Measurements from ENCODE around the gene KIF26A.

The KIF26A gene

DNA sequence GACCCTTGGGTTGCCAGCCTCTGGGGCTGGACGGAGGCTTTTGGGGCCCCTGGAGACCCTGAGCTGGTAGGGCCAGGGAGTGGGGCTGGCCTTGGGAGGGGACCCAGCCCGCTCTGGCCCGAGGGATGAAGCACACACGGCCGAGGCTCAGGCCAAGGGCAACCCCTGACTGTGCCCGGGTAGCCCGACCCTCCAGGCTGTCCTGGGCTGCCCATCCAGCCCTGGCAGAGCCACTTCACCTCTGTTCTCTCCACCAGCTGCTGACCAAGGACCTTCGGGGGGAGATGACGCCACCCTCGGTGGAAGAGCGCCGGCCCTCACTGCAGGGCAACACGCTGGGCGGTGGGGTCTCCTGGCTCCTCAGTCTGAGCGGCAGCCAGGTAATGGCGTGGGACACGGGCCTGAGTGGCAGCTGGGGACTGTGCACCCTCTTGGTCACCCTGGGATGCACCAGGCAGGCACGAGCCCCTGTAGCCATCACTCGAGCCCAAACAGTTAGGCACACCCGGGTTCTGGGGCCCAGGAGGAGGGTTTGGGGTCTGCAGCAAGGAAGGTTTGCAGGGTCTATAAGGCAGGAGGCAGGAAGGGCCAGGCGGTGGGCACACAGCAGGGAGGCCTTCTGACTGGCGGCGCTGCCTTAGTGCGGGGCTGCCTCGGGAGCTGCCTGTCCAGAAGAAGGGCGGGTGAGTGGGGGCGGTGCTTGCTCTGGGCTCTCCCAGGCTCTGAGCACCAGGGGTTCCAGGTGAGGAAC is 33.1 kb upstream of the KIF26A start:
- DNase-seq (ENCODE audit: insufficient read length, low spot score) (no peak), FAIRE-seq (no peak)
- no peak for TF ChIP-seq POLR2A (IDR thresholded peaks at IDR 0.05; ENCODE audit: low read depth, low read length)

DNA sequence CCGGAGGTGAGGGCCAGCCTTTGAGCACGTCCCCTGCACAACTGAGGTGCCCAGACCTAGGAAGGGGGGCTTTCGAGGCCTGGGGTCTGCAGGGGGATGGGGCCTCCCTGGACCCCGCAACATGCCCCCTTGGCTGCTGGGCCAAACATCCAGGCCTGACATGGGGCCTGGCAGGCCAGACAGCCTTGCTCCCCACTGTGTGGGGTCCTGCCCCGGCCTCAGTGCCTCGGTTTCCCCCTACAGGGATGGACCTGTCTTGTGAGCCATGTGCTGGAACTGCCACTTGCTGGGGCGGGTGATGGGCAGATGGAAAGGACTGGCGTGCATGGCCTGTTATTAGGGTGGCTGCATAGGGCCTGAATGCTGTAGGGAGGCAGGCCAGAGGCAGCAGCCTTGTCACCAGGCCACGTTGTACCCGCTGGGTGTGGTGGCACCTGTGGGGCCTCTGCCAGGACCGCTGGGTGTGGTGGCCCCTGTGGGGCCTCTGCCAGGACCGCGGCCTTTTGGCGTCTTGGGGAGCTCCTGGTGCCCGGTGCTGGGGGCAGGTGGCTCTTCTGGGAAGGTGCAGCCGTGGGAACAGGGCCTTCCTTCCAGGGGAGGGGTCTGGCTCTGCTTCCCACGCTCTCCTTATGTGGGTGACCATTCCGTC is 32.4 kb upstream of the KIF26A start:
- DNase-seq (ENCODE audit: insufficient read length, low spot score) (no peak), FAIRE-seq (no peak)
- TF ChIP-seq POLR2A (IDR thresholded peaks at IDR 0.05; ENCODE audit: low read depth, low read length): no peak

DNA sequence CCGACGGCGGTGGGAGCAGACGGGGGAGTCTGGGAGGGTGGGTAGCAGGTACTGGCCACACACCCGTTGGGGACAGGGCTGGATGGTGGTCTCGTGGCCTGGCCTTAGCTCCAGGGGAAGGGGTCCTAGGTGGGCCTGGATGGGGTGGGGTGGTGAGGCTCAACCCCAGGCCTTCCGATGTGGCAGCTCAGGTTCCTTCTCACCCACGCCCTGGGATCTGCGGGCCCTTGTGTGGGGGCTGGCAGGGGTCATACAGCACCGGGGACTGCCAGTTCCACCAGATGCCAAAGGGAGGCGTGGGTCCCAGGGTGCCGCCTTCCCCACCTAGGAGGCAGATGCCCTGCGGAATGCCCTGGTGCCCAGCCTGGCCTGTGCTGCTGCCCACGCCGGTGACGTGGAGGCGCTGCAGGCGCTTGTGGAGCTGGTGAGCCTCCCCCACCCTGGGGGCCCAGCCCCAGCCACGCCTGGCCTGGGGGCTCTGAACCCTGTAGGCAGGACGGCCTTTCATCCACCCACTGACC is 31.9 kb upstream of the KIF26A start:
- DNase-seq (ENCODE audit: insufficient read length, low spot score) (no peak), FAIRE-seq (no peak)
- TF ChIP-seq POLR2A (IDR thresholded peaks at IDR 0.05; ENCODE audit: low read depth, low read length): no peak

DNA sequence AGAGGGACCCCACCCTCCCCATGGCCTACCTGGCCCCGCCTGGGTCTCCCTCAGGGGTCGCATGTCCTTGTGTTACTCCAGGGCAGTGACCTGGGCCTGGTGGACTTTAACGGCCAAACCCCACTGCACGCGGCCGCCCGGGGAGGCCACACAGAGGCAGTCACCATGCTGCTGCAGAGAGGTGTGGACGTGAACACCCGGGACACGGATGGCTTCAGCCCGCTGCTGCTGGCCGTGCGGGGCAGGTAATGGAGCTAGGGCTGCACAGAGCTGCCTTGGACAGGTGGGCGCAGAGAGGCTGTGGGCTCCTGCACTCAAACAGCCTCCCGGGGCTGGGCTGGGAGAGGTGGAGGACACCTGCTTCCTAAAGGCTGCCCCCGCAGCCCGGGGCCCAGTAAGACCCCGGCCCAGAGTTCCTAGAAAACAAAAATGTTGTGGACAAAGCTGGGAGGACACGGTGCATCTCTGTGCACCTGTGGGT is 31.2 kb upstream of the KIF26A start:
- no peak for DNase-seq (ENCODE audit: insufficient read length, low spot score)
- no peak for TF ChIP-seq POLR2A (IDR thresholded peaks at IDR 0.05; ENCODE audit: low read depth, low read length)
- FAIRE-seq: no peak

DNA sequence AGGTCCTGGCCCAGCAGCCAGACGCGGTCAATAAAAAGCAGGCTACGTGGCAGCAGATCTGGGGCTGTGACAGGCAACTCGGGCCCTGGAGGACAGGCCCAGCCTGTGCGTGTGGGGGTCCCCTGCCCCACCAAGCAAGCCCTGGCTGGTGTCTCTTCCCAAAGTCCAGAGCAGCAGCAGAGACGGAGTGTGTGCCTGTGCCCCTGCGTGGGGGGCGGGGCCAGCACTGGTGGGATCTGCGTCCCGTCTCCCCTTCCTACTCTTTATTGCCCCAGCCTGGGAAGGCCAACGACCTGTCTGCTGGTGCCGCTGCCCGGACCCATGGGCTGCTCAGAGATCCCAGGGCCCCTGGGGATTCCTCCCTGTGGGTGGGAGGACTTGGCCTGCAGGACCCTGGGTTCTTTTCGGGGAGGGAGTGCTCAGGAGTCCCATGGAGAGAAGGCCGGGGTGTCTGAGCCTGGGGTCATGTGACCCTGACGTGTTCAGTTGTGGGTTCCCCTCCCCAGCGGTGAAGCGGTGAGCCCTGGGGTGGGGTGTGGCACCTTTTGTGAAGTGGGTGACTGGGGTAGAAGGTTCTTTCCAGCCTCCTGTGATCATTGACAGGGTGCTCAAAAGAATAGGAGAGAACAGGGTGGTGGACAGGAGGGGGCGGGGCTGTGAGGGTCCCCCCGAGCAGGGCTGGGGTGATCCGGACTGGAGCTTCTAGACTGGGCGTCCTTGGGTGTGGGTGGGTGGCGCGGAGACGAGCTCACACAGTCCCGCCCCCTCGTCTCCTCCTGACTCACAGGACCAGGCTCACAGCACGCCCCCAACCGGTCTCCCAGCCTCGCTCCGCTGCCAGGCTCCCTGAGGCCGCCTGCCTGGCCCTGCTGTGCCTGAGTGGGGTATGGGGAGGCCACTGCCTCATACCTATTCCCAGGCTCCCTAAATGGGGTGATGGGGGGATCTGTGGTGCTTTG is 30.5 kb upstream of the KIF26A start:
- DNase-seq (ENCODE audit: insufficient read length, low spot score): no peak
- TF ChIP-seq POLR2A (IDR thresholded peaks at IDR 0.05; ENCODE audit: low read depth, low read length): no peak
- FAIRE-seq: no peak

DNA sequence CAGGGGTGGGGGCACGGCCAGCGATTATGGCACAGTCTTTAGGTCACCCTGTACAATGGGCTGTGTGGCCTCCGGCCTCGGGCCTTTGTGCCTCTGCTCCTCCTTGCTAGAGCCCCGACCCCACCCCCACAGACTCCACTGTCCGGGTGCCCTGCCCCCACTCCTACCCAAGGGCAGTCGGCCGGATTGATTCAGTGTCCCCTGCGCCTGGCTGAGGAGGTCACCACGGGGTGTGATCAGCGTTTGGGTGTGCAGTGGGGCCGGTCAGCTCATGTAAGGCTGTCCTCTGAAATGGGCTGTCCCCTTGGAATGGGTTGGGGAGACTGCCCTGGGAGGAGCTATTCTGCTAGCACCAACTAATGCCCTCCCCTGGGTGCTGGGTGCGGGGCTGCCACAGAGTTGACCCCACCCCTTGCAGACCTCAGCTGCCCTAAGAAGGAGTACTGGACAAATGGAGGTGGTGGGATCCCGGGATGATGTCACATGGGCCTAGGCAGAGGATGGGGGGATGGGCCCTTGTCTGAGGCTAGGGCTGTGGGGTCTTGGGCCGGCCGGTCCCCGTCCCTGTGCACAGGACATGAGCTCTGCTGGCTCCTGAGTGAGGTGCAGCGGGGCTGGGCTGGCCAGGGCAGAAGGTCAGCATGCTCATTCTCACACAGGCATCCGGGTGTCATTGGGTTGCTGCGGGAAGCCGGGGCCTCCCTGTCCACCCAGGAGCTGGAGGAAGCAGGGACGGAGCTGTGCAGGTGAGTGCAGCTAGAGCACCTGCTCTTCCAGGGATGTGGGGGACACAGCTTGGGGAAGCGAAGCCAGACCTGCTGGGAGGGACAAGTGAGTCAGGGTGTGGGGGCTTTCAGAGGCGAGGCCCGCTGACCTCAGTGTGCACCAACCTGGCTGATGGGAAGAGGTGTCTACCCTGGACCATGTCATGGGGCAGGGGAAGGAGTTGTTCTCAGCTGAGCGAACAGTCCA is 29.5 kb upstream of the KIF26A start:
- DNase-seq (ENCODE audit: insufficient read length, low spot score) (no peak), FAIRE-seq (no peak)
- TF ChIP-seq POLR2A (IDR thresholded peaks at IDR 0.05; ENCODE audit: low read depth, low read length): no peak

DNA sequence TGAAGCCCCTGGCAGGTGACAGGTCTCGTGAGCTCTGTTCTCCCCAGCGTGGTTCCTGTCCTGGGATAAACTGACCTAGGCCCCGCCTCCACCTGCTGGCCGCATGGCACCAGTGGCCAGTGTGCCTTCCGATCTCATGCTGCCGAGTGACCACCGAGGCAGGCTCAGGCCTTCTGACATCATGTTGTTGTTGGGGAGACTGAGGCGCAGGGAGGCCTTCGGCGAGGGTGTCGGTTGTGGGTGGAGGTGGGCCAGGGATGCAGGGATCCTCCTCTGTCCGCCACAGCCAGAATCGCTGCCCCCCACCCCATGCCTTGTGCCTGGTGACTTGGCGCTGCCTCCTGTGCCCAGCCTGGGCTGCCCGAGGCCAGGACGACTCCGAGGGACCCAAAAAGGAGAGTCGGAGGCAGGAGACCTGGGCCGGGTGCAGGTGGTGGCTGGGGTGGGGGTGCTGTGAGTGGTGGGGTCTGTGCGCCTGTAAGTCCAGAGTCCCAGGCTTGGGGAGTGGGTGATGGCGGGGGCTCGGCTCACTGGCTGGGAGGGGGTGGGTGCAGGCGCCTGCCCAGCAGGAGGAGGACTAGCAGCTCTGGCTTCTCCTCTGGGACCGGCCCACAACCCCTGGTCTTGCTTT is 28.5 kb upstream of the KIF26A start:
- no peak for TF ChIP-seq POLR2A (IDR thresholded peaks at IDR 0.05; ENCODE audit: low read depth, low read length)
- DNase-seq (ENCODE audit: insufficient read length, low spot score): no peak
- no peak for FAIRE-seq

DNA sequence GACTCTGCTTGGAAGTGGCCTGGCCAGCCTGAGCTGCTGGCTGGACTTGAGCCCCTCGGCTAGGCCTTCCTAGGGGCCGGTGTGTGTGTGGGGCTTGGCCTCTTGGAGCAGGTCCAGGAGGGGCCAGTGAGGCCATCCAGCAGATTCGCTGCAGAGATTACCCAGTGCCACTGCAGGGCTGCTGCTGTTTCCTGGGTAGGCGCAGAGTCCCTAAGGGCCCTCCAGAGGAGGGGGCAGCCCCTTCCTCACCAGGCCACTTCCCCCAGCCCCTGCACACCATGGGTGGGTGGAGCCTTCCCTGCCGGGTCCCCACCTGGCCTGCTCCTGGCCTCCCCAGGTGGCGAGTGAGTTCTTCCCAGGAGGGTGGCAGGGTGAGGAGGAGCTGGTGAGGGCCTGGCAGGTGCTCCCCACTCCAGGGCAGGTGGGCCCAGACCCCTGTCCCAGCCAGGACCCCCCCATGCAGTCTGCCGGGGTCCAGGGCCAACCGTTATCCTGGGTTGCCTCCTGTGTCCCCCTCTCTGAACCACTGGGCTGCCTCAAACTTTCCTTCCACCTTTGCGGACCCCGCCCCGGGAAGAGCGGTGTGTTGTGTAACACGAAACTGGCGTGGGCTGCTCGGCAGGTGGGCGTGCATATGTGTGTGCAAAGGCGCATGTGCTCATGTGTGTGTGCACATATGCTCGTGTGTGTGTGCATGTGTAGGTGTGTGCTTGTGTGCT is 27.7 kb upstream of the KIF26A start:
- no peak for FAIRE-seq
- TF ChIP-seq POLR2A (IDR thresholded peaks at IDR 0.05; ENCODE audit: low read depth, low read length): no peak
- no peak for DNase-seq (ENCODE audit: insufficient read length, low spot score)

DNA sequence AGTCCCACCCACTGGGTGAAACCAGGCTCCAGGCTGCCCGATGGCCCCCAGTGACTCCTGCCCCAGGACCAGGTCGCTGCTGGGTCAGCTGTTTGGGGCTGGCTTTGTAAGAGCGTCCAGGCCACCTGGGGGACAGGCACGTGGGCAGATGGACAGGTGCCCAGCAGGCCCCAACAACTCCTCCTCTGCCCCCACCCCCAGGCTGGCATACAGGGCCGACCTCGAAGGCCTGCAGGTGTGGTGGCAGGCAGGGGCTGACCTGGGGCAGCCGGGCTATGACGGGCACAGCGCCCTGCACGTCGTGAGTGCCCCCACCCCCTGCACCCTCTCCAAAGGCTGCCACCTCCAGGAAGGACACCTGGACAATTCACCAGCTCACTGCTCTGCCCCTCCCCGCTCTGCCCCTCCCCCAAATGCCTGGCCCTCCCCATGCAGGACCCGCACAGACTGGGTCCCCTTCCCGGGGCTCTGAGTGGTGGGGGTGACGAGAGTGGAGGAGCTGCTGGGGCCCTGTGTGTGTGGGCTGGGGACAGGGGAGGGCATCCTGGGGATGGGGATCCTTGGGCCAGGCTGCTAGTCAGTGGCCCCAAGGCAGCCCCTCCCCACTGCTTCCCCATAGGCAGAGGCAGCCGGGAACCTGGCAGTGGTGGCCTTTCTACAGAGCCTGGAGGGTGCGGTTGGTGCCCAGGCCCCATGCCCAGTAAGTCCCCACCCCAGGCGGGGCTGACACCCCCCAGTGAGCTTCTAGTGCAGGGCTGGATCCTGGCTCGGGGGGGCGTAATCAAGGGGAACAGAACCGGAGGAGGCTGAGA is 26.9 kb upstream of the KIF26A start:
- FAIRE-seq (no peak), DNase-seq (ENCODE audit: insufficient read length, low spot score) (no peak)
- TF ChIP-seq POLR2A (IDR thresholded peaks at IDR 0.05; ENCODE audit: low read depth, low read length): no peak

DNA sequence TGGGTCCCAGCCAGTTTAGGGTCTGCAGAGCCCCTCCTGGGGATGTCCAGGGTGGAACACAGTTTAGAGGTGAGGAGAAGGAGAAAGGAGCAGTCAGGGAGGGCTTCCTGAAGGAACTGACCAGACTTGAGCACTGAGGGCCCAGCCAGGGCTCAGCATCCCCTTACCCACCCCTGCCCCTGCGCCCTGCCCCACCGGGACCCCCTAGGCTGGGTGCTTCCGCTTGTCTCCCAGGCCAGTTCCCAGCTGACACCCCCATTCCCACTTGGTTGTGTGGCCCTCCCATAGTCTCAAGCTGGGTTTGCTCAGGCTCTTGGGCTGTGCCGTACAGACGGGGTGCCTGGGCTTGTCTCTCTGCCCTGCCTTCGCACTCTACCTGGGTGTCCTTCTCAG is 26.3 kb upstream of the KIF26A start:
- FAIRE-seq (no peak), DNase-seq (ENCODE audit: insufficient read length, low spot score) (no peak)
- no peak for TF ChIP-seq POLR2A (IDR thresholded peaks at IDR 0.05; ENCODE audit: low read depth, low read length)

All from H54 (cell line).